A673 (cell line): ENCODE measurements around the gene SPATA6L.

Experiments
- CTCF ChIP-seq: fragments of 300-800, 200-600 bp; sonication (generic); conservative IDR thresholded peaks from 2 replicates; pipeline ENCODE4 v1.5.1; 2017; ENCODE audit warnings: low read depth, mild to moderate bottlenecking, antibody characterized with exemption, low read length, moderate library complexity, mixed read lengths
- EZH2 ChIP-seq: fragments of 200-600 bp; sonication (generic); IDR thresholded peaks from 2 replicates; pipeline ENCODE4 v1.6.1; 2017; ENCODE audit warnings: borderline replicate concordance, low read depth, mild to moderate bottlenecking, mixed read lengths, antibody characterized with exemption, low read length; ENCODE audit not compliant: poor library complexity, severe bottlenecking

GRCh38 chr9:4550777-4551484 lies 115.3 kb downstream of the SPATA6L start:
- TF ChIP-seq CTCF (no peak), EZH2 (no peak)
